SJSA1 (cell line): ENCODE data around the gene RERE. TPM values are rescaled to one million over a fixed set of nuclear protein-coding genes. Genes with fewer than 3 reads are reported as not detected.

Experiments used
- DNase-seq, 2 experiments: peaks; one replicate each; pipeline ENCODE4 v3.0.0-alpha.2; 2015 to 2020; ENCODE audit warnings: low spot score in 2 of 2, low read depth in 1 of 2
- H3K27ac ChIP-seq: fragments of 250-450 bp; sonication (Bioruptor Pico); 2 replicates; pipeline ENCODE4 v1.5.1; 2020; ENCODE audit warnings: mild to moderate bottlenecking, moderate library complexity
- H3K27me3 ChIP-seq: fragments of 250-450 bp; sonication (Bioruptor Pico); replicated peaks from 2 replicates; pipeline ENCODE4 v1.5.1; 2020; ENCODE audit warnings: mild to moderate bottlenecking, moderate library complexity
- H3K36me3 ChIP-seq: fragments of 250-450 bp; sonication (Bioruptor Pico); 2 replicates; pipeline ENCODE4 v1.5.1; 2020; ENCODE audit warnings: mild to moderate bottlenecking
- H3K4me1 ChIP-seq: fragments of 250-450 bp; sonication (Bioruptor Pico); replicated peaks from 2 replicates; pipeline ENCODE4 v1.6.1; 2021; ENCODE audit warnings: mild to moderate bottlenecking
- H3K4me3 ChIP-seq: fragments of 250-450 bp; sonication (Bioruptor Pico); 2 replicates; pipeline ENCODE4 v1.5.1; 2020; ENCODE audit warnings: mild to moderate bottlenecking
- H3K9me3 ChIP-seq: fragments of 250-450 bp; sonication (Bioruptor Pico); replicated peaks from 2 replicates; pipeline ENCODE4 v1.5.1; 2020; ENCODE audit warnings: mild to moderate bottlenecking
- total RNA-seq: library from RNA; depleted of rRNA; stranded (reverse); fragments of >200 nt; shearing (Covaris generic); gene quantifications from 2 replicates; pipeline ENCODE4 v1.2.3, GENCODE V29; 2014

Gene RERE
- total RNA-seq, 1 experiment from 2014 or later, result 15.7 TPM

DNA sequence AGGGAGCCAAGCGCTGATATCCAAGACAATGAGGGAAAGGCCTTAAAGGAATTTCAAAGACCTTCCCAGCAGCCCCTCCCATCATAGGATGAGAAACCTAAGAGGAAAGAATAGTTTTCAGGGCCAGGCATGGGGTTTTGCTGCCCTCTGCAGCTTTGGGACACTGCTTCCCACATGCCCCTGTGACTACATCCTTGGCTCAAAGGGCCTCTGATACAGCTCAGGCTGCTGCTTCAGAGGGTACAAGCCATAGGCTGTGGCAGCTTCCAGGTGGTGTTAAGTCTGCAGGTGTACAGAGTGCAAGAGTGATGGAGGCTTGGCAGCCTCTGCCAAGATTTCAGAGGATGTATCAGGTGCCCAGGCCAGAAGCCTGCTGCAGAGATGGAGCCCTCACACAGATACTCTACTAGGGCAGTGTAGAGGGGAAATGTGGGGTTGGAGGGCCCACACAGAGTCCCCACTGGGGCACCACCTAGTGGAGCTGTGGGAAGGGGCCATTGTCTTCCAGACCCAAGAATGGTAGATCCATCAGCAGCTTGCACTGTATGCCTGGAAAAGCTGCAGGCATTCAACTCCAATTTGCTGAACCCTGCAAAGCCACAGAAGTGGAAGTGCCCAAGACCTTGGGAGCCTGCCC is 373.8 kb downstream of the RERE start:
- no peak for DNase-seq
- H3K27ac ChIP-seq, result no peak overlapping the region
- peaks cover 2% of the 10 kb centered on the region; the same call in 1 of the 2 replicates for H3K36me3 ChIP-seq
- no peak overlapping the region for H3K4me3 ChIP-seq
- no peaks in the 10 kb centered on the region for H3K27me3 ChIP-seq
- peaks cover 24% of the 10 kb centered on the region for H3K4me1 ChIP-seq
- no peaks in the 10 kb centered on the region for H3K9me3 ChIP-seq

DNA sequence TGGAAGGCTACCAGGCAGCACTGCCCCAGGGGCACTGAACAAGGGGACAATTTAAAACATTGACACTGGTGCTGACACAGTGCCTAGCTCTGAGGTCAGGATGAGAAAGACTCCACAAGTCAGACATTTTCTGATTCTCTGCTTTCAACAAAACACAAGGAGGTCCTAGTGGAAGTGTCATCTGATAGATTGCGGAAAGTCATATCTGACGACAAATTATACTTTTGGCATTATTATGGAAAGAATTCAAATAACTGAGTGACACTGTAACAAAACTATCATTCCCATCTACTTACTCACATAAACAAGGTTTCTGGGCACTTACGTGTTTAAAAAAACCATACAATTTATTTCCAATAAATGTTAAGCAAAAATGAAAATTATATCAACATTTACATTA is 376.0 kb downstream of the RERE start:
- H3K27ac ChIP-seq, result no peak overlapping the region
- no peak overlapping the region for H3K4me3 ChIP-seq
- H3K9me3 ChIP-seq, result no peaks in the 10 kb centered on the region
- H3K27me3 ChIP-seq, result no peaks in the 10 kb centered on the region
- peaks cover 18% of the 10 kb centered on the region for H3K4me1 ChIP-seq
- H3K36me3 ChIP-seq, result no peaks in the 10 kb centered on the region
- DNase-seq, result no peak

DNA sequence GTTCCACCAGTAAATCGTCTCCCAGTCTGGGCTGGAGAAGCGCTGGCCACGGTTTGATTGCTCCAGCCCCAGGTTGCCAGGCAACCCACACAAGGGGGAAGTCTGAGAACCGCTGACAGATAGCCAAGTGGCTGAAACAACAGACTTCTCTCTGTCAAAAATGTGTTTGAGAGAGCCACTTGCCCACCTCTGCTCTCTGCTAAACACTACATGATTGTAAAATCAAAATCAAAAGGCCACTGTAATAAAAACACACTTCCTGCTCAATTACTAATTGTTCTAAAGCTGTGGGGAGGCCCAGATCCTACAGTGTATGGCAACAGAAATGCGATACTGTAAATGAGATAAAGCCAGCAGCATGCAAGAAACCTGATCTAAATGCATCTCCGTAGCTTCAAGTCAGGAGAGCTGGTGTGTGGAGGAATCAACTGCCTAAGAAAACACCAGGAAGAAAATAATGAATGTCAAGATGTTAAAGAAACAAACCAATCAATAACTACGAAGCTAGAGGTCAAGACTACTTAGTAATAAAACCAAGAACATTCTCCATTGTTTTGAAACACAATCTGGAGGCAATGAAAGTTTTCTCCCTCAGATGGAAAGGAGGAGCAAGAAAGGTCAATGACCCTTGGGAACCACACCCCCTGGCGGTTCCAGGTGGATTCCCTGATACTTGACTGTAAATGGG is 378.3 kb downstream of the RERE start:
- Histone ChIP-seq H3K27ac (peak overlapping the region; percentile 14; the same call in 1 of the 2 replicates), H3K9me3 (no peaks in the 10 kb centered on the region), H3K36me3 (no peaks in the 10 kb centered on the region), H3K27me3 (no peaks in the 10 kb centered on the region), H3K4me1 (peaks cover 18% of the 10 kb centered on the region), H3K4me3 (no peak overlapping the region)
- DNase-seq, result peak; percentile 33 to 59

DNA sequence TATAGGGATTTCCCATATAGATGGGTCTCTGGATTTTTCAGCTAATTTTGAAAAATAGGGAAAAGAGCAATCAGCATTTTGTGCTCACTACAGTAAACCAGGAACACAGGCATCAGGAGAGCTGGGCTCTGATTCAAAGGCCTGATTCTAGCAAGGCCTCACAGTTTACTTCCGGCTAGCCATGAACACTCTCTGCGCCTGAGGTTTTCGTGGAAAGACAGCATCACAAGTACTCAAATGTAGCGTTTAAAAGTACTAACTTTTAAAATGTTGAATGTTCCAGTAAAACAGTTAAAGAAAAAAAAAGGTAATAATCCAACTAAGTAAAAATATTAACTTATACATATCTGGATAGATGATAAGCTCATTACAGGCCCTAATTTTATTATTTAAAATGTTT is 379.0 kb downstream of the RERE start:
- Histone ChIP-seq H3K36me3 (no peaks in the 10 kb centered on the region), H3K27ac (peak overlapping the region; percentile 14; the same call in 1 of the 2 replicates), H3K27me3 (no peaks in the 10 kb centered on the region), H3K9me3 (no peaks in the 10 kb centered on the region), H3K4me3 (no peak overlapping the region), H3K4me1 (peaks cover 18% of the 10 kb centered on the region)
- DNase-seq, result no peak

DNA sequence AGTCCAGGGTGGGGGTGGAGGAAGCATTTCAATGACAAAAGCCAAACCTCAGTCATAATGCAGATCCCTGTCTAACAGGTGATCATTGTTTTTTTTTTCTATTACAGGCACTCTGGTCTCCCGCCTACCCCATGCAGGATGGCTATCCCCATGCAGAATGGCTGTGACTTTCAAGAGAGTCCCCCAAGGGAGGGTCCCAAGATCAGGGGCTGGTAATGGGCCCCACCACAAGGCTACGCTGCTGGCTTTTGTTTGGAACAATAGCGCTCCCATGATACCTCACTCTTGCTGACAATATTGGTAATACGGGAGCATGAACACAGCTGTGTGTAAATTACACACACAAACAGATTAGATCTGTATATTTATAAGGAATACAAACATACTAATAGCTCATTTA is 380.1 kb downstream of the RERE start:
- Histone ChIP-seq H3K4me3 (no peak overlapping the region), H3K9me3 (no peaks in the 10 kb centered on the region), H3K27ac (no peak overlapping the region), H3K4me1 (peaks cover 18% of the 10 kb centered on the region), H3K36me3 (no peaks in the 10 kb centered on the region), H3K27me3 (no peaks in the 10 kb centered on the region)
- no peak for DNase-seq

DNA sequence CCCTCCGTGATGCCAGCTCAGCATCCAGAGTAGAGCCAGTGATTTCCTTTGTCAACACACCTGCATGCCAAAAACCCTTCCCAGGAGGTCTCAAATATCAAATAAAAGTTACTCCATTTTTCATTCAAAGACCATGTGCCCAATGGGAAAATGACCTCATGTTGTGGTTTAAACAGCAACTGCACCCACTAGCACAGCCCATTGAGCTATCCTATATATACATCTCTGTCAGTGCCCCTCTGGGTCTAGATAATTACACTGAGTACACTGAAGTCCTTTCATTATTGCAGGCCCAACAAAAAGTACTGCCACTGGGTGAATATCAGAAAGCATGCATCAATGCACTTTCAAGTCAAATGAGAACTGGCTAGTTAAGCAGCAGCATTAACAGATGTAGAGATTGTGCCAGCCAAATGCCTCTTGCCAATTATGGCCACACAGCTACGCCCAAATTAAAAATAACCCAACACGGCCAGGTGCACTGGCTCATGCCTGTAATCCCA is 381.8 kb downstream of the RERE start:
- Histone ChIP-seq H3K4me1 (peaks cover 9% of the 10 kb centered on the region), H3K9me3 (no peaks in the 10 kb centered on the region), H3K27ac (no peak overlapping the region), H3K36me3 (no peaks in the 10 kb centered on the region), H3K27me3 (no peaks in the 10 kb centered on the region), H3K4me3 (no peak overlapping the region)
- DNase-seq, result no peak

DNA sequence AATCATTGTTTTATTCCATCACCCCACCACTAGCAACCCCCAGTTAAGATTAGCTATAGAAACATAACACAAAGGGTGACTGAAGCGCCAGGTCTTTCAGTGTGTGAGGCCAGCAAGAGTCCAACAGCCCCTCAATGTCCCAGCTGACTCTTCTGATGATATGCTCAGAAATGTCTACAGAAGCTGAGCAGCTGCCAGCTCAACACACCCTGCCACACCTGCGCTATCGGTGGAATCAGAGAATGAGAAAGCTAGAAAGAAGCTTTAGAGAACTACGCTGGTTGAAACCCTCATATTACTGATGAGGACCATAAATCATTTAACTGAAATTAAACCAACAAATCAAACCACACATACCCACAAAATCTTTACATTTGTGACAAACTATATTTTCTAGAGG is 383.3 kb downstream of the RERE start:
- Histone ChIP-seq H3K4me1 (peaks cover 3% of the 10 kb centered on the region), H3K27ac (no peak overlapping the region), H3K9me3 (no peaks in the 10 kb centered on the region), H3K4me3 (no peak overlapping the region), H3K36me3 (no peaks in the 10 kb centered on the region), H3K27me3 (no peaks in the 10 kb centered on the region)
- no peak for DNase-seq

DNA sequence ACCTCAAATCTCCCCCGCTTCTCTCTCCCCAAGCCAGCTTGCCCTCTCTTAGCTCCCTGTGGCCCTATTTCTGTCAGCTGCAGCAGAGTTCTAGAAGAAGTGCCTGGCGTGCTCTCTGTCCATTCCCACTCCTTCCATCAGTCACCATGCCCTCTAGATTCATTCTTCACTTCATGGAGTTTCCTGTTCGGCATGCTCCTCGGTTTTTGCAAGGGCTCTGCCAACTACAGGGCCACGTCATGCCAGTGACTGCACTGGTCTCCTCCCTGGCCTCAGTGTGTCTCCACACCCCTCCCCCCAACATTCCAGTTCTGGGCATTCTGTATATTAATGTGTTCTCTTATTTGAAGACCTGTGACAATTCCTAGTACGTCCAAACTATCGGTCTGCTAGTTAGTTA is 385.7 kb downstream of the RERE start:
- Histone ChIP-seq H3K27me3 (no peaks in the 10 kb centered on the region), H3K27ac (no peak overlapping the region), H3K4me1 (no peaks in the 10 kb centered on the region), H3K9me3 (no peaks in the 10 kb centered on the region), H3K4me3 (no peak overlapping the region), H3K36me3 (no peaks in the 10 kb centered on the region)
- DNase-seq, result no peak

DNA sequence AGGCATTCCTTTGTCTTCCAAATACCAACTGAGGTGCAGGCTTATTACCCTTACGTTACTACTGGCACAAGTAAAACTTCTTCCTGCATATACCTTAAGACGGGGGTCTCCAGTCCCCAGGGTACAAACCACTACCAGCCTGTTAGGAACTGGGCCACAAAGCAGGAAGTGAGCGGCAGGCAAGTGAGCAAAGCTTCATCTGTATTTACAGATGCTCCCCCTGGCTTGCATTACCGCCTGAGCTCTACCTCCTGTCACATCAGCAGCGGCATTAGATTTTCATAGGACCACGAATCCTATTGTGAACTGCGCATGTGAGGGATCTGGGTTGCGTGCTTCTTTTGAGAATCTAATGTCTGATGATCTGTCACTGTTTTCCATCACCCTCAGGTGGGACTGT is 386.4 kb downstream of the RERE start:
- Histone ChIP-seq H3K4me1 (no peaks in the 10 kb centered on the region), H3K27me3 (no peaks in the 10 kb centered on the region), H3K27ac (no peak overlapping the region), H3K36me3 (no peaks in the 10 kb centered on the region), H3K4me3 (no peak overlapping the region), H3K9me3 (no peaks in the 10 kb centered on the region)
- no peak for DNase-seq

DNA sequence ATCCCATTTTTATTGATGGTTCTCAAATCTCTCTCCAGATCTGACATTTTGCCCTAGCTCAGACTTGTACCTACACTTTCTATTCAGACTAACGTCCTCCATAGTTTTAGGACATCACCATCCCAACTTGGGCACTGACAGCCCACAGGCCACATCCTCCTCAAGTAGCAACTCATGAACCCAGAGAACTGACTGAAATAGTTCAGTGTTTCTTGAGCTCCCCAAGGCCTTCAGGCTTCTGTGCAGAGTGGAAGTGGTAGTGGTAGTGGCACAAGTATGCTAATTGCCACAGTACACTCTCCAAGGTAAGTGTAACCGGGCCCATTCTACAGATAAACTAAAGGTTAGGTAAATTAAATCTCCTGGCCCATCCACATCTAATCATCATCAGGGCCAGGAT is 387.0 kb downstream of the RERE start:
- Histone ChIP-seq H3K27ac (no peak overlapping the region), H3K27me3 (no peaks in the 10 kb centered on the region)

DNA sequence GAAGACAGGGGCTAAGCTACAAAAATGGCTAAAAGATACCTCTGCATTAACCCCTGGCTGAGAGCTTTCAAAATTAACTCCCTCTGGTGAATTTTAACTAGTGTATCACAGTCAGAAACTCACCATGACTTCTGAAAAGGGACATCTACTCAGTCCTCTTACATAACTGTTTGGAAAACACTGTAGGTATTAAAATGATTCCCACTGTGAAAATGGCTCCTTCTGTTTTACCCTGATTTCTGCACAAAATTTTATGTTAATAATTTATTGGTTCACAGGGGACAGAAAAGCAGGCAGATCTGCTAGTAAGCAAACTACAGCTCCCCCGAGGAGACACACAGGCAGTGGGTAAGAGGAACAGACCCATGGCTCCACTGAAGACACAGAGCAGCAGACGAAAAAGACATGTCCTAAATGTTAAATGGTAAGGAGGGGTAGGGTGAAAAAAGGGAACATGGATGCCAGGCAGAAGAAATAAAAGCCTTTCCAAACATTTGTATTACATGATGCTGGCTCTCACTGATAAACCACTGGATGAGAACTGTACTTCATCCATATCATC is 387.8 kb downstream of the RERE start:
- Histone ChIP-seq H3K9me3 (no peaks in the 10 kb centered on the region), H3K4me1 (no peaks in the 10 kb centered on the region; the same call in 1 of the 2 replicates), H3K27ac (no peak overlapping the region), H3K4me3 (no peak overlapping the region), H3K27me3 (no peaks in the 10 kb centered on the region), H3K36me3 (no peaks in the 10 kb centered on the region)
- DNase-seq, result no peak

More for the DNA sequence above, 387.0 kb downstream of the RERE start:
- no peaks in the 10 kb centered on the region for H3K36me3 ChIP-seq
- DNase-seq, result no peak
- H3K4me1 ChIP-seq, result no peaks in the 10 kb centered on the region
- H3K4me3 ChIP-seq, result no peak overlapping the region
- H3K9me3 ChIP-seq, result no peaks in the 10 kb centered on the region

DNA sequence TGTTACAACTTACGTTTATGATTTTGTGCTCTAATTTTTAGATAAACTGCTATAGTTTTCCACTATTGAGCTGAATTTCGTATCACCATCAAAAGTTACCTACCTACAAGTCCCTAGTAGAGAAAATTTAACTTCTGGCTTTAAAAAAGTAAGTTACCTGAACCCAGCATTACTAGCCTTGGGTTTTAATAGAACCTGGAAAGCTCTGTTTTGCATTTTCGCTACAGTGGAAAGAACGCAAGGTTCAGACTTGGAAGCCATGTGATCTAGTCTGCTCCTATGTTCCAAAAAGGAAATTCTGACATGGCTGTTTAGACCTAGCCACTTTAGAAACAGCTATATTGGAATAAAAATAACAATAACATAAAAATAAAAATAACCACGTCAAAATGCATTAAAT is 389.0 kb downstream of the RERE start:
- DNase-seq, result no peak
- Histone ChIP-seq H3K27ac (no peak overlapping the region), H3K36me3 (peaks cover under 1% of the 10 kb centered on the region; the same call in 1 of the 2 replicates), H3K27me3 (no peaks in the 10 kb centered on the region), H3K9me3 (no peaks in the 10 kb centered on the region), H3K4me3 (no peak overlapping the region), H3K4me1 (peaks cover 8% of the 10 kb centered on the region)

DNA sequence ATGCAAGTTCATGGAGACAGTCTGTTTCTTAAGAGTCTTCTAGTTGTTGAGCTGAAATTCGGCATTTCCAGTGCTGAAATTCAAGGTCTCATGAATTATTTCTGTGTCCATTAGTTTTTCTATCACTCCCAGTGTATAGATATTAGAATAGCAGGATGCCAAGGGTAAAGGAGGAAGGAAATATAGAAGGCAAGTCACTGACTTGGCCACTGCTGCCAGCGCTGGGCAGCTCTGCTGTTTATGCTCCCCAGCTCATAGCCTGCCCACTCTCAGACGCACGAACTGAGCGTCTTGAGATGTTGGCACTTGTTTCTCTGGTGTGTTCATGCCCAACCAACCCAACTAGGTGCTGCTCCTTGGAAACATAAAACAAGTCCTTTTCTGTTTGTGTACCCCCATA is 389.5 kb downstream of the RERE start:
- no peaks in the 10 kb centered on the region for H3K27me3 ChIP-seq

DNA sequence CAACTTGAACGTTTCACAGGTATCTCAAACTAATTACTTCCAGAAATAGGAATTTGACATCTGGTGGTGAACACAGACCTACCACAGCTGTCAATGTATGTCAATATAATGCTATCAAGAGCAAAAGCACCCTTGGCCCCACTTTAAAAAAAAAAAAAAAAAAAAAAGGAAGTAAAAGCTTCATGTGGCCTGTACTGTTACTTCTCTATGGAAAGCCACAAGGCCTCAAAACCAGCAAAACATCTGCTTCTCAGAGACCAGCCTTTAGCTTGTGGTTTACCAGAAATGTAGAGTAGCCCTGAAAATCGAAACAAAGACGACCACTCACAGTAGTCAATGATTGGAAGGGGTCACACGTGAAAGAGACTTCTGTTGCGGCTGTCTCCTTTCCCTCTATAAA is 389.9 kb downstream of the RERE start:
- H3K36me3 ChIP-seq, result peaks cover 3% of the 10 kb centered on the region; the same call in 1 of the 2 replicates
- peaks cover 10% of the 10 kb centered on the region for H3K4me1 ChIP-seq
- no peaks in the 10 kb centered on the region for H3K27me3 ChIP-seq
- H3K27ac ChIP-seq, result no peak overlapping the region
- no peak for DNase-seq
- H3K4me3 ChIP-seq, result no peak overlapping the region
- H3K9me3 ChIP-seq, result no peaks in the 10 kb centered on the region

More for the DNA sequence above, 389.5 kb downstream of the RERE start:
- no peak for DNase-seq
- no peak overlapping the region for H3K27ac ChIP-seq
- no peaks in the 10 kb centered on the region for H3K9me3 ChIP-seq
- no peak overlapping the region for H3K4me3 ChIP-seq
- peaks cover 3% of the 10 kb centered on the region; the same call in 1 of the 2 replicates for H3K36me3 ChIP-seq
- peaks cover 8% of the 10 kb centered on the region for H3K4me1 ChIP-seq
